HG03558 (cell line): ENCODE results near the gene CENPO.
"Not testable (repeated sequence)": the region's sequence is repeated elsewhere in the genome, so short reads cannot be mapped to it uniquely, and the experiment has no call there.

Experiments
- ATAC-seq: cut with Tn5 transposase; IDR thresholded peaks from one replicate; pipeline ENCODE4 v1.9.1; 2021; ENCODE audit warnings: moderate number of reproducible peaks; ENCODE audit not compliant: unreplicated experiment; ENCODE audit errors: extremely low read depth

CENPO gene

GRCh38 chr2:24822049-24822706, 29.0 kb downstream of the CENPO start:
- no peak for ATAC-seq

DNA sequence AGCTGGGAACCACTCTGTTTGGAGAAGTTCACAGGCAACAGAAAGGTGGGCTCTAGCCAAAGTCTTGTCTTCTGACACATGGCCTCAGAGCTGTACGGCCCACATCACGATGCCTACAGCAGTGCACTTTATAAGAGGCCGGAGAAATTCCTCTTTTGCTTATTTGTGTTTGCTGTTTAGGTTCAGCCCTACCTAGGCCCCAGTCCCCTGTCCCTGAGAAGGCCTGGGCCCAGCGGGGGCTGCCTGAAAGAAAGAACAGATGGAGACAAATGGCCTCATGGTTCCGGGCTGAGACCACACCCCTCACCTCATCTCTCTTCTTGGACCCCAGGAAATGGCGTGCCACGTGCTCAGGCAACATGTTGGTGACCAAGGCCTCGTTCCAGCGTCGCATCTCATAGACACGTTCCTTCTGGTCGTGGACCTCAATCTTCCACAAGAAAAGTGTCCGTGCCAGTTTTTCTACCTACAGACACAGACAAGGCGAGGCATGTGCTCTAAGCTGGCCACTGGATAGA, 30.9 kb downstream of the CENPO start:
- no peak for ATAC-seq

DNA sequence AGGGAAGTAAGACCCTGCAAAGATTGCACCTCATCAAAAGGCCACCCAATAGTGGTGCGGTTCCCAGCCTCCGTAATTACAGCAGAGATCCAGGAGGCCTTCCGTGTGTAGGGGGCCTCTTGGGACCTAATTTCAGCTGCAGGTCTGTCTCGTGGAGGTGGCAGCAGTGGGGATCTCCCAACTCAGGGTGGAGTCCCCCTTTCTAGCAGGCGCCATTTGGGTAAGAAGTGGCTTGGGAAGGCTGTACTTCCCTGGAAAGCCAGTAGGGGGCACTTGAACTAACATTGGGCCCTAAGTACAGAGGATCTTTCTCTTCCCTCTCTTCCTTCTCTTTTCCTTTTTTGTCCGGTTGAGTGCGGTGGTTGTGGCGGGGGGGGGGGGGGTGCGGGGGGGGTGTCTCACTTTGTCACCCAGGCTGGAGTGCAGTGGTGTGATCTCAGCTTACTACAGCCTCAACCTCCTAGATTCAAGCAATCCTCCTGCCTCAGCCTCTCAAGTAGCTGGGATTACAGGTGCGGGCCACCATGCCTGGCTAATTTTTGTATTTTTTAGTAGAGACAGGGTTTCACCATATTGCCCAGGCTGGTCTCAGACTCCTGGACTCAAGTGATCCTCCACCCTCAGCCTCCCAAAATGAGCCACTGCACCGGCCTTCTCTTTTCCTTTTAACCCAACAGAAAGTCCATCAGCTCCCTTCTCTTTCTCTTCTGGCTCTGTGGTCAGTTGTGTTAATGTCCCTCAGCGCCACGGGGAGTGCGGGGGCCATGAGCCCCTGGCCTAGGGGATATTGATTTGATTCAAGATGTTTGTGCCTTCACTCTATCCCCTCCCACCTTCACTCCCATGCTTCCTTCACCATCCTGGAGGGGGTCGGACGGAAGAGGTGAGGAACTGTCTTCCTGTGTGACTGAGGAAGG, 32.0 kb downstream of the CENPO start:
- ATAC-seq: no peak

DNA sequence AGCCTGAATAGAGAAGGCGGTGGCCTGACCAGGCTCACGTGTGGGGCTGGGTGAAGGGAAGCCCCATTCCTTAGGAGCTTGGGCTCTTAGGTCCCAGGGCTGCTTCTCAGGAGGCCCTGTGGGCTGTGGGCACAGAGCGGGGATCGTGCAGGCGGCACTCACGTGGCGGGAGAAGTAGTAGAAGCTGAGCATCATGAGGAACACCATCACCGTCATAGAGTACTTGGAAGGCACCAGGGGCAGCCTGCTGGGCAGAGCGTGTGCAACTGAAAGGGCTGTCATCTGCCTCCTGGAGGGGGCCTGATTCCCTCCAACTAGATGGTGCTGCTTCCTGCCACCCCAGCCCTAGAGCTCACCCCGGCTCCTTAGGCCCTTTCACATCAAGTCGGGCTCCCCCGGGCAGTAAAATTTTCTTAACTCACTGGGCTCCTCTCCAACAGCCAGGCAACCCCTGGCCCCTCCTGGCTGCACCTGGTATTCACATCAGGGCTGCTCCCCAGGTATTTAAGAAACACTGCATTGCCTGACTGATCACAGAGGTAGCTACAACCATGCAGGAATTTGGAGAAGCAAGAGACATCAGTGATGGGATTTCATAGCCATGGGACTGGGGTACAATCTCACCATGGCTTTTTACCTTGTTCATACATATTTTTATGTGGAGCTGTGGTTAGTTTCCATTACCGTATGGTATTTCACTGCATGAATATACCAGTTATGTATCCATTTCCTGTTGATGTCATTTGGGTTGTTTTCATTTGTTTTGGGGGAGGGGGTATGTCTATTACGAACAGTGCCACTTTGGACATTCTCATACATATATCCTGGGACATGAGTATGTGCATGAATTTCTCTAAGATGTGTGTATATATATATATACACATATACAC, 32.9 kb downstream of the CENPO start:
- ATAC-seq: no peak

DNA sequence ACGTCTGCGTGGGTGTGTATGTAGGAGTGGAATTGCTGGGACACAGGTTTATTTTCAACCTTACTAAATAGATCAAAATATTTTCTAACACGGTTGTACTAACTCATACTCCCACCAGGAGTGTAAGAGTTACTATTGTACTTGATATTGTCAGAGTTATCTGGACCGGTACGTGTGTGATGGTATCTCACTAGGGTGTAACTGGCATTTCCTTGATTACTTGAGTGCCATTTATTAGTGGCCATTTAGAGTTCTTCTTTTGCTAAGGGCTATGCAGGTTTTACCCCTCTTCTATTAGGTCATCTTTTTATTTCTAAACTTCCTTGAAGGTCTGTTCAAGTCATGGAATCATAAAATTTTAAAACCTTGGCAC, 33.5 kb downstream of the CENPO start:
- ATAC-seq: no peak

DNA sequence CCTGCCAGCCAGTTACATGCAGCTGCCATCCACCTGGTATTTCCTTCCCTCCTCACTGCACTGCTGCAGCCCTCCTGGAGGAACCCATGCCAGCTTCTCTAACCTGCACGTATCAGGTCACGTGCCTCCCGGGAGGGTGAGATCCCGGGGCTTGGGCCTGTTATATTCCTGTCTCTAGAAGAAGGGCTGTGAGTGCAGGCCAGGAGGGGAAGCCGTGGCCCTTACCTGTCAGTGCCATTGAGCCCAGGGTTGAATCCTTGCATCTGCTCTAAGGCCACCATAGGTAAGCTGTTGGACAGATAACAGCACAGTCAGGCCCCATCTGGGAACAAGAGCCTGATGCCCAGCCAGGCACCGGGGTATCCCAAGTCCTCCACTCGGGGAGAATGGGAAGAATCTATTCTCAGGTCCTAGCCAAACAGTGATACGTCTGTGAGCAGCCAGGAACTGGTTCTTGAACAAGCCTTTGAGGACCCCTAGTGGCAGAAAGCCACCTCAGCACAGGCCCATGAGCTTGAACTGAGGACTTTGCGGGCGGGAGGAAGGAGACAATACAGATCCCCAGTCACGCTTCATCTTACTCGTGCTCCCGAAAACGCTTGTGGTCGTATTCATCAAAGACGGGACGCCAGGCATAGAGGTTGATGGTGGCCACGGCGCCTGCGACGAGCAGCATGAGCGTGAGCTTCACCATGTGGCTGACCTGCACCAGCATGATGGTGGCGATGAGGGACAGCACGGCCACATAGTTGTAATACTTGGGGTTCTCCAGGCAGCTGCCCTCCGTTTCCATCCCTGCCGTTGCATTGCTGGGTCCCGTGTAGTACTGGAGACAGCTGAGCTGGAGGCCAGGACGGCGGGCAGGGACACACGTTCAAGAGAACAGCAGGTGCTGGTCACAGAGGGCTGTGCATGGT, 34.4 kb downstream of the CENPO start:
- ATAC-seq: peak; percentile 51

GRCh38 chr2:24828238-24828996, 35.2 kb downstream of the CENPO start:
- no peak for ATAC-seq

DNA sequence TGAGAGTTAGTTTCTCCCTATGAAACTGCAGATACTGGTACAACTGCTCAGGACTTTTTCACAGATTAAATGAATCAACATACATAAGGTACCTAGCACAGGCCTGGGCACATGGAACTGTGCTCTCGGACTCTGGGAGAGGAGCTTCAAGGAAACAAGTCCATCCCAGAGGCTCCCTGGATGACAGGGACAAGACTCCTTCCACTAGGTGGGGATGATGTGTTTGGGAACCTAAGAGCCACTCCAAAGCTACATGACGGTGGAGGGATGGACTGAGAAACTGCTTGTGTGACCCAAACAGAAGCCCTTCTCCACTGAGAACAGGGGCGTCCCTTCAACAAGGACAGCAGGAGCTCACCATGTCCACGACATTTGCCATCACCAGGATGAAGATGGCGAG, 37.1 kb downstream of the CENPO start:
- ATAC-seq: no peak

- ATAC-seq: no peak
Measured at GRCh38 chr2:24830786-24831185, 37.6 kb downstream of the CENPO start.

- no peak for ATAC-seq
Measured at GRCh38 chr2:24831221-24832072, 38.2 kb downstream of the CENPO start.

GRCh38 chr2:24832073-24832461, 38.8 kb downstream of the CENPO start:
- no peak for ATAC-seq

DNA sequence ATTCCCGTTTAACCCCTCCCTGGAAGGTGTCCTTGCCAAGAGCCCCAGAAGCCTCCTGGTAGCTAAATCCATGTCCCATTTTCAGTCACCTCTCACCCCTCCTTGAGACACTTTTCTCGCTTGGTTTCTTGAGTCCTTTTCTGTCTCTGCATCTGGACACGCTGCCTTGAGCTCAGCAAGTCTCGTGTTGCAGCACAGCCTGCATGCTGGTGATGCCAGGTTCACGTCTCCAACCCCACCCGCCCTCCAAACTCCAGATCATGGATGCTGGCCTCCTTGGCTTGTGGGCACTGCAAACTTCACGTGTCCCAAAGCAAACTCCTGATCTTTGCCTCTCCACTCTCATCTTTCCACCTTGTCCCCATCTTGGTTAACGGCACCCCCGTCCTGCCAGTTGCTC, 39.3 kb downstream of the CENPO start:
- no peak for ATAC-seq

DNA sequence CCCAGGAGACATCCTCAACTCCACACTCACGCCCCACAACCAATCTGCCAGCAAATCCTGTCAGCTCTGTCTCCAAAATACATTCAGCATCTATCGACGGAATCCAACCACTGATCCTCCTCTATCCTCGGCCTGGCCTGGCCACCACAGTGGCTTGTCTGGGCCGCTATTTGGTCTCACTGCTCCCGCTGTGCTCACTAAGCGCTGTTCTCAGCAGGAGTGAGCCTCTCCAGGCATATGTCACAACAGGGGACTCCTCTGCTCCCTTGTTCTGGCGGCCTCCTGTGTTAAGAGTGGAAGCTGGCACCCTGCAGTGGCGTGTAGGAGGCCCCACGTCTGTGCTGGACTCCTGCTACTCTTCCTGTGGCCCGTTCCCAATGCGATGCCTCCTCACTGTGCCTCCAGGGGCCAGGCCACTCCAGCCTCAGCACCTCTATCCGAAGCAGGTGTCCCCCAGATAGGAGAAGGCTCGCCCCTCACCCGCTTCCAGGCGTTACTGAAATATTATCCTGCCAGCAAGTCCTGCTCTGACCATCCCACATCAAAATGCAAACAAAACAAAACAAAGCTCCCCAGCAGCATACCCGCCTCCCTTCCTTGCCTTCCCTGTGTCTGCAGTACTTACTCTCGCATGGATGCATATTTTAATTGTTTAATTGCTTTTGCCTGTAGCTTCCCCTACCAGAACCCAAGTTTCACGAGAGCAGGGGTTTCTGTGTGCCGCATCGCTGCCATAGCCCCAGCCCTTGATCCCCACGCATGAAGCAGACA, 39.9 kb downstream of the CENPO start:
- no peak for ATAC-seq

DNA sequence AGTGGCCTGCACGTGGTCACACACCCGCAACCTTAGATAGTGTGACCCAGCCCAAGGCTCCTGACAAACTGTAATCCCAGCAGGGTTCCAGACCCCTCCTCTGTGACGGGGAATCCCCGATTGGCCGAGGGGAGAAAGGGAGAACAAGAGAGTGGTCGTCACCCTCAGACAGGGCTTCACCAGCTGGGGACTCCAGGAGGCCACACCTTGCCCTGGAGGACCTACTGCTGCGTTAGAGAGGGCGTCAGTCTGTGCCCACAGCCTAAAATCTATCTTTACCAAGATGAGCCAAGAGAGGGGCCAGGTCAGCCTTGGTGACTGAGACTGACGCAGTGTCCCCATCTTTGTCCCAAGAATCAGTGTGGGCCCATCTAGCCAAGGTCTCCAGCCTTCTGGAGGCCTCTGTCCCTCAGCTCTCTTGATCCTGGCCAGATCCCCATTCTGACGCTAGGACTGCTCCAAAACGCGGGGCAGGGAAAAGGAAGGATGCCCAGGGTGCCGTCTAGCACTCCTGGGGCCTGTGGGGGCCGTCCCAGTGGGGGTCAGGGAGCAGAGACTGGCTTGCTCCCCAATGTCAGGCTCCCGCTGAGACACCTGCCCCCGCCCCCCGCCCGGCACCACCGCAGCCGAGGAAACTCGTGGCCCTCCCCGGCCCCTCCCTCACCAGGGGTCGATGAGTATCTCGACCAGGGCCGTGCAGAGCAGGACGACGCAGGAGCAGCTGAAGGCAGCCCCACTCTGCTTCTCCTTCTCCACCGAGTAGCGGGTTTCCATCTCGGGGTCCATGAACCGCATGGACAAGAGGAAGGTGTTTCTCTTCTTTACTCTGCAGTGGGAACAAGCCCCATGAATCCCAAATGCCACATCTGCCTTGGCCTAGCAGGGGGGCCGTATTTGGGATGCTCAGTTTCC, 40.9 kb downstream of the CENPO start:
- no peak for ATAC-seq

DNA sequence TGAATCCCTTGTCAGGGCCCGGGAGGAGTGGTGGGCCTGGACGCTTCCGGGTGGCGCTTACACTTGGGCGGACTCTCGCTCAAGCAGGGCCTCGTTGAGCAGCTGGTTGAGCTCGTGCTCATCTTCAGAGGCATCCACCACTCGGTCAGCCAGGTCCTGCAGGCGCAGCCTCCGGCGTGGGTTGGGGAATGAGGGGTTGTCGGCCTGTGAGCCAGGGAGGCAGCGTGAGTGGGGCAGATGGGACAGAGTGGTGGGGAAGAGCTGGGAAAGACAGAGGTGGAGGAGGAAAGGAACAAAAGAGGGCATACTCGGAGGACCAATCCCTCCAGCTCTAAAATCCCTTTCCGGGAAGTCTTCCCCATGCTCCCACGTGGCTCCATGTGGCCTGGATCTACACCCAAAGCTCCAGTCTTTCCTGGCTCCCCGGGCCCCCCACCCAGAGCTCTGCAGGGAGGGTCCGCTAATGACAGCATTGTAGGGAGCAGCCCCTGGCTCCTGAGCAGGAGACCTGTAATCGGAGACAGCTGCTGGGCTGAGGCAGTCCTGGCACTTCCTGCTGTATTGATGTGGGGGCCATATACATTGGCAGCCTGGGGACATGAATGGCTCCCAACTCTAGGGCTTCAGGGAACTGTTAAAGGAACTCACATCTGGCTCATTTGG, 41.6 kb downstream of the CENPO start:
- no peak for ATAC-seq

GRCh38 chr2:24835411-24835810, 42.2 kb downstream of the CENPO start:
- not testable (repeated sequence) for ATAC-seq
